GM10248 (cell line): ENCODE measurements around the gene FAM171A1.

Experiments used
- CTCF ChIA-PET: fragments of 300-600 bp; sonication (Branson Sonifier 250); formaldehyde crosslinking; extraction: SDS; loops from one replicate; lab custom pipeline; 2021; ENCODE audit warnings: antibody characterized with exemption; lab: Yijun Ruan, JAX
- POLR2A ChIA-PET: fragments of 350-650 bp; sonication (Branson Sonifier 250); formaldehyde crosslinking; extraction: SDS; loops from one replicate; lab custom pipeline; 2020; ENCODE audit warnings: antibody characterized with exemption; lab: Yijun Ruan, JAX
- DNase-seq: peaks from one replicate; pipeline ENCODE4 v3.0.0; 2012; ENCODE audit errors: extremely low spot score
- CTCF ChIP-seq: IDR thresholded peaks from 2 replicates; pipeline ENCODE4 v1.5.1; 2012; ENCODE audit warnings: mild to moderate bottlenecking, low read depth; ENCODE audit errors: extremely low read depth, missing control alignments, control extremely low read depth

Gene FAM171A1

GRCh38 chr10:15228426-15228825 lies 142.7 kb downstream of the FAM171A1 start:
- no peak for DNase-seq
- ChIA-PET CTCF (no interaction called here), POLR2A (no interaction called here)
- no peak for TF ChIP-seq CTCF

GRCh38 chr10:15227611-15228372 lies 143.3 kb downstream of the FAM171A1 start:
- no peak for TF ChIP-seq CTCF
- POLR2A ChIA-PET = no interaction called here
- CTCF ChIA-PET = no interaction called here
- DNase-seq = no peak

- ChIA-PET CTCF (no interaction called here), POLR2A (no interaction called here)
- DNase-seq = no peak
- TF ChIP-seq CTCF = no peak
Measured at GRCh38 chr10:15225511-15225910, 145.6 kb downstream of the FAM171A1 start.

GRCh38 chr10:15224948-15225347 lies 146.1 kb downstream of the FAM171A1 start:
- no peak for TF ChIP-seq CTCF
- no peak for DNase-seq
- ChIA-PET CTCF (interaction anchor here (1.4 kb wide), 1 partner anchor 16 kb away, joined by 3 read pairs; no protein-coding TSS in a partner anchor), POLR2A (no interaction called here)

GRCh38 chr10:15223174-15223573 lies 147.9 kb downstream of the FAM171A1 start:
- TF ChIP-seq CTCF = no peak

GRCh38 chr10:15222511-15222910 lies 148.6 kb downstream of the FAM171A1 start:
- no peak for TF ChIP-seq CTCF
- no peak for DNase-seq
- POLR2A ChIA-PET = no interaction called here
- CTCF ChIA-PET = interaction anchor here (1.7 to 2.6 kb wide), 3 partner anchors 11 to 13 kb away, joined by 4 to 10 read pairs (median 7); no protein-coding TSS in a partner anchor

More at GRCh38 chr10:15223174-15223573, 147.9 kb downstream of the FAM171A1 start:
- ChIA-PET POLR2A (no interaction called here), CTCF (interaction anchor here (1.0 to 1.9 kb wide), 4 partner anchors 11 to 28 kb away, joined by 3 to 7 read pairs (median 4); no protein-coding TSS in a partner anchor)
- no peak for DNase-seq
